Hypothalamus (tissue), 51 donors: ENCODE results near the gene TANGO6.
"Not testable (repeated sequence)": the region's sequence is repeated elsewhere in the genome, so short reads cannot be mapped to it uniquely, and the experiment has no call there.

ENCODE experiments used
- DNase-seq, 51 donors: peaks; one replicate each; lab custom pipeline; 2025; lab: John Stamatoyannopoulos, UW

TANGO6 gene

DNA sequence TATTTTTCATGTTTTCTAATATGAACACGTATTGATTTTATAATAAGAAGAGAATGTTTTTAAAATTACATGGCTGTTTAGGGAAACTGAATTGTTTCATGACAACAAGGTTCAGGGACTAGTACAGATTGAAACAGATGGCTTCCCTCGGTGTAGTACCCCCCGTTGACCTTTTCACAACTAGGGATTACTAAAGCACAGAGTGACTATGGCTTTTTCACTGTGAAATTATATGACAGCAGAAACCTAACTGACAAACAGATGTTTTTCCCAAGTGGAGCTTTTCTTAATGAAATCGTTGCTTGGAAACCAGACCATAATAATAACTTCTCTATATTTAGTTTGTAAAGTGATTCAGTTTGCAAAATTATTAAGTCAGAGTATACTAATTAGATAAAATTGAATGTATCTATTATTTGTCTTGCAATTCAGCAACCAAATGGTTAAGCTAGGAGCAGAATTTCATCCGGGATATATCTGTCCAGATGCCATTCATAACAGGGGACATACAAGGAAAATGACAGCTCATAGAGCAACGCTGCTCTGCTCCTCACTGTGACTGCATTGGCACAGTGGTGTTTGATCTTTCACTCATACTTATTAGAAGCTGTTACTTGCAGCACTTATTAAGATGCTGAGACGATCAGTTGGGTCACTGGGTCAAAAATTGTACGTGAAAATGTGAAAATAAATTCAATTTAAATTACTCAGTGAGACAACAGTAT, 111.7 kb downstream of the TANGO6 start:
- no peak for DNase-seq

DNA sequence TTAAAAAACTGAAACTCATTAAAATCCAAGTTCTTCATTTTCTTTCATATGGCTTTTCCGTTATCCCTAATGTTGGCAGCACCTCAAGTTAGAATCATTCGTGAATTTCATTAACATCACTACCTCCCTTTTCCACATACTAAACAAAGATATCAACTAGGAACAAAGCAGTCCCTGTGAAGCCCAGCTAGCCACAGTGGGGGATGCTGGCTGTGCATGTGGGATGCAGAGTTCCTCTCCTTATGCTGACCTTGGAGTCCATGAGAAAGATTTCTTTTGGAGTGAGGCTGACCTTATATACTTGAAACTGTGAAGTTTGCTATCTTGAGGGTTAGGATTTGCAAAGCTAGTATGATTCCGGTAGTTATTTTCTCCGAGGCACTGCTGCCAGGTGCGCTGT, 117.6 kb downstream of the TANGO6 start:
- DNase-seq, result no peak

DNA sequence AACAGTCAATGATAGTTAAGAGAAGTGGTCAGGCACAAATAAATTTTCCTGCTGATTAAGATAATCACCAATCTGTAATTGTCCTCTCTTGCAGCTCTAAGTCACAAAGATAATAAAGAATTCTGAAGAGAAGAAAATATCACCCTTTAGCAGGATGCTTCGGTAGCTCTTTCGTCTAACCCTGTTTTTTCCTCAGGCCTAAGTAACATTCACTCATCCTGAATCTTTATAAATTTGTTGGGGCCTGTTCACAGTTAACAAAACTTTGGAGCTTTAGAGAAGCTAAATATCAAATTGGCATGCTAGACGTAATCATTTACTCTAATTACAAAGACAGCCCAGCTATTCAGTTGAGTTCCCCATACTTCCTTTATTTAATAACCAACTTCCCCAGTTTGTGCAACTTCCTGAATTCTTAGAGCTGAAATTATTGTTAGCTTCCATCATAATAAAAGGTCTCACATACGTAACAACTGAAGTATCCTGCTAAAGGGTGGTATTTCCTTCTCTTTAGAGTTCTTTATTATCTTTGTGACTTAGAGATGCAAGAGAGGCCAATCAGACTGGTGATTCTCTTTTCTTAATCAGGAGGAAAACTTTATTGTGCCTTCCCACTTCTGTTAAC, 118.6 kb downstream of the TANGO6 start:
- DNase-seq, result no peak

DNA sequence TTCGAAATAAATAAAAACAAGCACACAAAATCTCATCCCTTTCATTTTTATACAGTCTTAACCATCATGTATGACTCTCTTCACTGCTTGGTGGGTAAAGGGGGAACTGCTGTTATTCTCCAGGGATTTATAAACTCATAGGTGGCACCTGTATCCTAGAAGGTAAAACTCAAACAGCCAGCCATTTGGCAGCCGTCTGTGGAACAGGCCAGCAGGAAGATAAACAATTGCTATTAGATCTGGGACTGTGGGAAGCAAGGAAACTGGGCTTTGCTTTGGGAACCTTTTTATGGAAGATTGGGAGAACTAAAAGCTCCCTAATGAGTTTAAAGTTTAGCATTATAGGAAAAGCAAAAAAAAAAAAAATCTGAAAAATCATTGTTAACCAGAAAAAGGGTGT, 126.0 kb downstream of the TANGO6 start:
- no peak for DNase-seq

DNA sequence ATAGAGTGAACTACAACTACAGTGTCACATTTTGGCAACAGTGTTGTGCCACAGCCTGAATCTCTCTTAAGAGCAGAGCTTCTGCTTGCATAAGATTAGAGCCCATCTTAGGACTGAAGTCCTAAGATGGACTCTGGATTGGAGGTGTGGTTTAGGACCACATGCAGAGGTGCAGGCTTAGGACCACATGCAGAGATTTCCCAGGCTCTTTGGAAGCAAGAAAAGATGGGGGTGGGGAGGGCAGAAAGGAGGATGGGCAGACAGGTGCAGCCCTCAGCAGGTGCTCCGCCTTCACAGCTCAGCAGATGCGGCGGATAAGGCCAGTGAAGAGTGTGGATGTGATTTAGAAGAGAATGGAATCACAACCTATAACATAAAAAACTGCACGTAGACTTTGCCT, 128.7 kb downstream of the TANGO6 start:
- DNase-seq, result no peak

DNA sequence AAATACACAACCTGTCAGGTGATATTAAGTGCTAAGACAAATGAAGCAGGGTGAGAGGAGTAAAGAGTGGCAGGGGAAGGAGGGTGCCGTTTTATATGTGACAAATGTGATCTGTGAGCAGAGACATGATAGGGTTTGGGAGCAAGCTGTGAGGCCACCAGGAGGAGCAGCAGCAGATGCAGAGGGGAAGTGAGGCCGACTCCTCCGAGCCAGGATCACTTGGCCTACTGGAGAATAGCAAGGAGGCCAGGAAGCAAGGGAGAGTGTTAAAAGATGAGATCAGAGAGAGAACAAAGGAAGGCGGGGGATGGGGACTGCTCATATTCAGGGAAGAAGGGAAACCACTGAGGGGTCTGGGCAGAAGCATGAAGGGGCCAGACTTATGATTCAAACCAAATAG, 129.4 kb downstream of the TANGO6 start:
- DNase-seq, result peak in 2 of 51 donors; percentile 5 to 9

DNA sequence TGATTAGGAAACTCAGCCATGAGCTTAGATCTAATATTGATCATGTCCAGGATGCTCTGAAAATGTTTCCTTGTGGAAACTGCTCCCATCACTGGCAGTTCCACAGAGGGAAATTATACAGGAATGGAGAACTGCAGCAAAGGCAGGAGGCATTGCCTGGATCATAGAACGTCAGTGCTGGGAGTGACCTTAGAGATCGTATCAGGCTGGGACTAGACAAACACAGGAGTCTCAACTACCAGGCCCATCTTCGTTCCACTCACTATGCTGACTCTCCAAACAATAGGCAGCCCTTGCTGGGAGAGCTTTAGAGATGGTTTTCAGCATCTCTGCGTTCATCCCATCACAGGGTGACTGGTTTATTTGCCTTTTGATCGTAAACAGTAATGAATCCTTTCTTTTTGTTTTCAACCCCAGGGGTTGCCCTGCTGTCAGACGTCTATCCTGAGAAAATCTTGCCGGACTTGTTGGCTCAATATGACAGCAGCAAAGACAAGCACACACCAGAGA, 130.3 kb downstream of the TANGO6 start:
- DNase-seq, result no peak

DNA sequence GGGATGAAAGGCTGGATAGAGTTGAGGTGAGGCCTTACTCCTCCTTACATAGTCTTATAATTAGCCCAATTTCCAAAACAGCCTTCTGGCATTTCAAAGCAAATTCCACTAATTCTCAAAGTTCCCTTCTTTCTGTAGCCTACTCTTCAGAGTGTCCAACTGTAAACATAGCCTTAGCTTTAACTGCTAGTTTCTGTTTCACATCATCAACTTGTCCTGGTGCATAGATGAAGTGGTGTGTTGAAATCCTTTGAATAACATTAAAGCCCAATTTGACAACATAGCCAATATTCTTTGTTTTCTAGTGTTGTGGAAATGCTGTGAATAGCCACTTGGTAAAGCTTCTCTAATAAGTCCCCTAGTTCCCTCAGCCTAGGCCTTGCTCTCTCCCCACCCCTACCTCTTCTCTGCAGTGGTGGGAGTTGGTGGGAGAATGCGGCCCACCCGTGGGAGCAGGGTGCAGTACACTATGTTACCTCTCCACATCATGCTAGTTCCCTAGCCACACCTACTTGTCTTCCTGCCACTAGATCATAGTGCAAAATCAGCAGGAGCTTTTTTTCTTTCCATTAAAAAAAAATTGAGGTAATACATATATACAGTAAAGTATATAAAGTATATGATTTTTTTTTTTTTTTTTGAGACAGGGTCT, 135.1 kb downstream of the TANGO6 start:
- DNase-seq, result no peak

DNA sequence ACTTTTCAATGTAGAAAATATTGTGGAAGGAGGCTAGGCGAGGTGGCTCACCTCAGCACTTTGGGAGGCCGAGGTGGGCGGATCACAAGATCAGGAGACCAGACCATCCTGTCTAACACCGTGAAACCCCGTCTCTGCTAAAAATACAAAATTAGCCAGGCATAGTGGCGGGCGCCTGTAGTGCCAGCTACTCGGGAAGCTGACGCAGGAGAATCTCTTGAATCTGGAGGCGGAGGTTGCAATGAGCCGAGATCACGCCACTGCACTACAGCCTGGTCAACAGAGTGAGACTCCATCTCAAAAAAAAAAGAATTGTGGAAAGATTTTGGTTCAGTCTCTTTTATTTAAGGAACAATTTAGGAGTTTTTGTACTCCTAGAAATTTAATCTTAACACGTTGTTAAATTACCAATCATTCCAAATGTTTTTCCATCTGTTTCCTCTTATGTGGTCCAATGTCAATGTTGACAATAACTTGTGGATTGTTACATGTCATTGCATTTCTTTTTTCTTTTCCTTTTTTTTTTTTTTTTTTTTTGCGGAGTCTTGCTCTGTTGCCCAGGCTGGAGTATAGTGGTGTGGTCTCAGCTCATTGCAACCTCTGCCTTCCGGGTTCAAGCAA, 137.5 kb downstream of the TANGO6 start:
- no peak for DNase-seq

DNA sequence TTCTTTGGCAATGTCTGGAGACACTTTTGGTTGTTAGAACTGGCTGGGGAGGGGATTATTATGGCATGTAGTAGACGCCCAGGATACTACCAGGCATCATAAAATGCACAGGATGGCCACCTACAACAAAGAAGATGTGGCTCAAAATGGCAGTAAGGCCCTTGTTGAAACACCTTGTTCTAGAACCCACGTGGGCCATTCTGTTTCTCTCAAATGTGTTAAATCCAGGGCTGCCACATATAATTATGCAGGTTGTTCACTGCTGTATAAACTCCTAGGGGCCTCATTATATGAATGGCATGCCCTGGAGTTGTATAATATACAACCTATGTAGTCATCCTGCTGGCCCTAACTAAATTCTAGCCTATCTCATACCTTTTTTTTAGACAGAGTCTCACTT, 138.6 kb downstream of the TANGO6 start:
- DNase-seq, result no peak

DNA sequence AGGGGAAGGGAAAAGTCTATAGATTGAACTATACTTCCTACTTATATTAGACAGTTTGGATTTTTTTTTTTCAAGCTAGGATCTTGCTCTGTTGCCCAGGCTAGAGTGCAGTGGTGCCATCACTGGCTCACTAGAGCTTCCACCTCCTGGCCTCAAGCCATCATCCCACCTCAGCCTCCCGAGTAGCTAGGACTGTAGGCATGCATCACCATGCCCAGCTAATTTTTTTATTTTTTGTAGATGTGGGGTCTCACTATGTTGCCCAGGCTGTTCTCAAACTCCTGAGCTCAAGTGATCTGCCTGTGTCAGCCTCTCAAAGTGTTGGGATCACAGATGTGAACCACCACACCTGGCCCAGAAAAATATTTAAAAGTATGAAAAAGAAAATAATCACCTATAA, 141.1 kb downstream of the TANGO6 start:
- no peak for DNase-seq

DNA sequence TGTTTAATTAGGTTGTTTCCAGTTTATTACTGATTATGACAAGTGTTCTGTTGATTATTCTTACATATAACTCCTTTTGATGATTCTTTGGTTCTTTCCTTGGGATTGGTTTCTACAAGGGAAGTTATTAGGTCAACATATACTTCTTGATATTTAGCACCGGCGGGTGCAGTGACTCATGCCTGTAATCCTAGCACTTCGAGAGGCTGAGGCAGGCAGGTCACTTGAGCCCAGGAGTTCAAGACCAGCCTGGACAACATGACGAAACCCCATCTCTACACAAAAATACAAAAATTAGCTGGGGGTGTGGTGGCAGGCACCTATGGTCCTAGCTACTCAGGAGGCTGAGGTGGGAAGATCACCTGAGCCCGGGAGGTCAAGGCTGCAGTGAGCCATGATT, 141.9 kb downstream of the TANGO6 start:
- DNase-seq, result no peak

DNA sequence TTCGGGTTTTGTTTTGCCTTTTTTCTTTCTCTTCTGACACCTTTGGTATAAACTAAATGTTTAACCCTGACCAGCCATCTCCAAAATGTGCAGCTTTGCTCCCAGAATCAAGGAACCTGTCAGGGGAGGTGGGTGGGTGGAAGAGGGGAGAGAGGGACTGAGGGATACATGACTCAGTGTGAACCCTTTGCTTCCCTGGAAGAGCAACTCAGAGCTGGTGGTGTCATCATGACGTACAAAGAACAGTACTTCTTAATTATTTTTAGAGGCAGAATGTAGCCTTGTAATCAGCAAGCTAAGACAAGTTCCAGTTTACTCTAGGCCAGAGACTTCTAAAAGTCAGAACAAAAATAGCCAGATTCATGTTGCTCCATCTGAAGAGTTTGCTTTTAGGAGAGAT, 142.5 kb downstream of the TANGO6 start:
- DNase-seq, result no peak

DNA sequence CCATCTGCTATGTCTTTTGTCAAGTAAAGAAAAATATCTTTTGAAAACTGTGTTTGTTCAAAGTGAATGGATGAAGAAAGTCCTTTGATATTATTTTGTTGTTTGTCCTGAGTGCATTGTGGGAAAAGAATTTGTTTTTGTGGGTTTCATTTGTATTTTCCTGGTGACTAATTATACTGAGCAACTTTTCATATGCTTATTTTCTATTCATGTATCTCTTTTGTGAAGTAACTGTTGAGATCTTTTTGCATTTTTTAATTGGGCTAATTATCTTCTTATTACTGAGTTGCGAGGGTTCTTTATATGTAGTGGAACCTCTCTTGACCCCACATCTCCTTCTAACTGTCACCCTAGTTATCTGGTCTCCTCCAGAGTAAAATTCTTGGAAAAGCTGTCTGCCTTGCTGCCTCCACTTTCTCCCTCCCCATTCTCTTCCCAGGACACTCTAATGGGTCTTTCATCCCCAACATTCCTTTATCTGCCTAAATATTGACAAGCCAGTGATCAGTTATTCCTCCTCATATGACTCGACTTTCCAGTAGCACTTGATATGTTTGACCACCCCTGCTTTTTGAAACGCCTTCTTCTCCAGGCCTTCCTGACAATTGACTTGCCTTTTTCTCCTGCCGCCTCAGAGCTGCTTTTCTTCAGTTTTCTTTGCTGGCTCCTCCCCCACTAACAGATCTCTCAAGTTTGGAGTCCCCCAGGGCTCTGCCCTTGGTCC, 144.6 kb downstream of the TANGO6 start:
- DNase-seq, result no peak

DNA sequence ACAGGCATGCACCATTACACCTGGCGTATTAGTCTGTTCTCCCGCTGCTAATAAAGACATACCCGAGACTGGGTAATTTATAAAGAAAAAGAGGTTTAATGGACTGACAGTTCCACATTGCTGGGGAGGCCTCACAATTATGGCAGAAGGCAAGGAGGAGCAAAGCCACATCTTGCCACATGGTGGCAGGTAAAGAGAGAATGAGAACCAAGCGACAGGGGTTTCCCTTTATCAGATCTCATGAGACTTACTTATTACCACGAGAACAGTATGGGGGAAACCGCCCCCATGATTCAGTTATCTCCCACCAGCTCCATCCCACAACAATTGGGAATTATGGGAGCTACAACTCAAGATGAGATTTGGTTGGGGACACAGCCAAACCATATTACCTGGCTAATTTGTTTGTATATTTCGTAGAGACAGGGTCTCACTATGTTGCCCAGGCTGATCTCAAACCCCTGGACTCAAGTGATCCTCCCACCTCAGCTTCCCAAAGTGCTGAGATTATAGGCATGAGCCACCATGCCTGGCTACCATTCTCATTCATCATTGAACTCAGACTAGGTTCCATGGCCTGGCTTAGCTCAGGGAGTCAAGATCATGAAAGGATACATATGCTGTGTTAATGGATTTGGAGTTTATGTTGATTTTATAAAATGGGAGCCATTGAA, 147.0 kb downstream of the TANGO6 start:
- DNase-seq, result not testable (repeated sequence)

DNA sequence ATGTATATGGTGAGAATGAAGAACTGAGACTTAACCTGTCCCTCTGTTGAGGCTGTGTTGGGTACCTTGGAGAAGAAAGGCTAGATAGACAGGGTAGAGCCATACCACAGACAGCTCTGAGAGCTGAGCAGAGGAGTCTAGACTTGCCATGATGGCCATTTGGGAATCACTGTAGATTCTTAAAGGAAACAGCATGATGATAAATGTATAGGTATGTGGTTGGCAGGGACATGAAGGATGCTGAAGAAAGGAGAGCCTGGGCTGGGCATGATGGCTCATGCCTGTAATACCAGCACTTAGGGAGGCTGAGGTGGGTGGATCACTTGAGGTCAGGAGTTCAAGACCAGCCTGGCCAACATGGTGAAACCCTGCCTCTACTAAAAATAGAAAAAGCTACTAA, 147.7 kb downstream of the TANGO6 start:
- no peak for DNase-seq

DNA sequence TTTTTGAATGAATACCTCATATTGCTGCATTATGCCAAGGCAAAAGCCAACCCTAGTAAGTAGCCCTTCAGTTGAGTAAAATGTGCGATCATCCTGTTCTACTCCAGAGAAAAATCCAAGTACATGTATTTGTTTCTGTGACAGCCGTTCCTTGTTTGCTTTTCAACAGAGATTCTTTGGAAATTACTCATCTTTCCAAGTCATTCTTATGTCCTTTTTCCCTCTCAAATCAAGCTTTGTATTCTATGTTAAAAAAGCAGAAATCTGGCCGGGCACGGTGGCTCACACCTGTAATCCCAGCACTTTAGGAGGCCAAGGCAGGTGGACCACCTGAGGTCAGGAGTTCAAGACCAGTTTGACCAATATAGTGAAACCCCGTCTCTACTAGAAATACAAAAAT, 149.2 kb downstream of the TANGO6 start:
- DNase-seq, result no peak

DNA sequence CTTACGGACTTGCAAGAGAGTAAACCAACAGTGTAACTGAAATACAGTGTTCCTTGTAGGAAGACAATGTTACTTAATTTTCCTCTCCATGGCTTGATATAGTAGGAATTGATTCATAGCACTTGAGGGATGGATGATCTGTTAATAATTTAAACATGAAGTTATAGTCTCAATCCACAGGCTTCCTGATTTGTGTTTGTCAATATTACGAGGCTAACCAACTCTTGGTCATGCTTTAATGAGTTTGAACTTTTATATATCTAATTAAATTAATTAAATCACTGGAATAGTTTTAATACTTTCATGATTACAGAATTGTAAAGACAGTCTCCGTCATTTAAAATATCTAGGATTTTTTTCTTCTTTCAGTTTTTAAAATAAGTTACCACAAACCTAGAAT, 150.1 kb downstream of the TANGO6 start:
- DNase-seq, result no peak

DNA sequence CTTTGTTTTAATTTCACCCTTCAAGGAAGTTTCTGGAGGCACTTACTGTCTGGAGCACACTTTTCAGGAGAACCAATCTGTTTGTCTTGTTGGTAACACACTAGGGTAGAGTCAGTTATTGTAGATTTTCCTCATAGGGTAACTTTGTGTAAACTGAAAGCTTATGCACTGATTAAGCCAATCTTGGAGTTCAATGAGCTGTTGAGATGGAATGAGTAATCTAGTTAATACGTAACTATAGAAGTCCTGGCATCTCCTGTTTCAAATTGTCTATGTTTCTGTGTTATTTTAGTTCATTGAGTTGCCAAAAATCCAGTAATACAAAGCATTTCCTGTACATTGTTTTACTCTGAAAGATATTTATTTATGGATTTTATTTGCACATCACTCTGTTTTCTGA, 150.6 kb downstream of the TANGO6 start:
- no peak for DNase-seq

DNA sequence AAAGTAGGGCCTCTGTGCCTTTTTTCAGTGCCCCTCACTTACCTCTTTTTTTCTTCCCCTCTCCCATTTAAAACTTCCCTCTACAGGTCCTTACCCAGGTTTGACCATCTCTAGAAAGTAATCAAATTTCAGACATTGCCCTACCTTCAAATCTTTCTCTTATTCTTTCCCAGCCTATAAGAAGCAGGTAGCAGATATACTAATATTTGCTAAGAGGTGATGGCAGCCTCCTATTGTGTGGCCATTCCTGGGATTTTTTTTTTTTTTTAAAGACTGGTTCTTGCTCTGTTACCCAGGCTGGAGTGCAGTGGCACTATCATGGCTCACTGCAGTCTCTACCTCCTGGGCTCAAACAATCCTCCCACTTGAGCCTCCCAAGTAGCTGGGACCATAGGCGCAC, 151.0 kb downstream of the TANGO6 start:
- DNase-seq, result no peak
